Measurements from ENCODE around the gene RIGI. TPM values are rescaled to one million over a fixed set of nuclear protein-coding genes. Genes with fewer than 3 reads are reported as not detected.

The RIGI gene
- total and polyA plus RNA-seq, 9 of the 15 experiments (the other 6 are each of a cell fraction or from before 2014, with no cell fraction given), result 0.27 to 1.1 (median 0.54) TPM

DNA sequence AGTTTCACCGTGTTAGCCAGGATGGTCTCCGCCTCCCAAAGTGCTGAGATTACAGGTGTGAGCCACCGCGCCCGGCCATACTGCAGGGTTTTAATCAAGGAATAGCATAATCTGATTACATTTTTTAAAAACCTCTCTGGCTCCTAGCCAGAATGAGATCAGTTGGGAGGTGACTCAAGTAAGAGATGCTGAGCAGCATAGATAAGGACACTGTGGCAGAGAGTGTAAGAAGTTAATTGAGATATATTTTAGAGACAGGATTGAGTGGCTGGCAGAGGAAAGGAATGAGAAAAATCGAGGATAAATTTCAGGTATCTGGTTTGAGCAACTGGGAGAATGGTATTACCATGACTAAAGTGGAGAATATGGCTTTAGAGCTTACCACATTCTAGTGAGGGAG is 7.3 kb upstream of the RIGI start (continued):
- TF ChIP-seq, protein P1, sequence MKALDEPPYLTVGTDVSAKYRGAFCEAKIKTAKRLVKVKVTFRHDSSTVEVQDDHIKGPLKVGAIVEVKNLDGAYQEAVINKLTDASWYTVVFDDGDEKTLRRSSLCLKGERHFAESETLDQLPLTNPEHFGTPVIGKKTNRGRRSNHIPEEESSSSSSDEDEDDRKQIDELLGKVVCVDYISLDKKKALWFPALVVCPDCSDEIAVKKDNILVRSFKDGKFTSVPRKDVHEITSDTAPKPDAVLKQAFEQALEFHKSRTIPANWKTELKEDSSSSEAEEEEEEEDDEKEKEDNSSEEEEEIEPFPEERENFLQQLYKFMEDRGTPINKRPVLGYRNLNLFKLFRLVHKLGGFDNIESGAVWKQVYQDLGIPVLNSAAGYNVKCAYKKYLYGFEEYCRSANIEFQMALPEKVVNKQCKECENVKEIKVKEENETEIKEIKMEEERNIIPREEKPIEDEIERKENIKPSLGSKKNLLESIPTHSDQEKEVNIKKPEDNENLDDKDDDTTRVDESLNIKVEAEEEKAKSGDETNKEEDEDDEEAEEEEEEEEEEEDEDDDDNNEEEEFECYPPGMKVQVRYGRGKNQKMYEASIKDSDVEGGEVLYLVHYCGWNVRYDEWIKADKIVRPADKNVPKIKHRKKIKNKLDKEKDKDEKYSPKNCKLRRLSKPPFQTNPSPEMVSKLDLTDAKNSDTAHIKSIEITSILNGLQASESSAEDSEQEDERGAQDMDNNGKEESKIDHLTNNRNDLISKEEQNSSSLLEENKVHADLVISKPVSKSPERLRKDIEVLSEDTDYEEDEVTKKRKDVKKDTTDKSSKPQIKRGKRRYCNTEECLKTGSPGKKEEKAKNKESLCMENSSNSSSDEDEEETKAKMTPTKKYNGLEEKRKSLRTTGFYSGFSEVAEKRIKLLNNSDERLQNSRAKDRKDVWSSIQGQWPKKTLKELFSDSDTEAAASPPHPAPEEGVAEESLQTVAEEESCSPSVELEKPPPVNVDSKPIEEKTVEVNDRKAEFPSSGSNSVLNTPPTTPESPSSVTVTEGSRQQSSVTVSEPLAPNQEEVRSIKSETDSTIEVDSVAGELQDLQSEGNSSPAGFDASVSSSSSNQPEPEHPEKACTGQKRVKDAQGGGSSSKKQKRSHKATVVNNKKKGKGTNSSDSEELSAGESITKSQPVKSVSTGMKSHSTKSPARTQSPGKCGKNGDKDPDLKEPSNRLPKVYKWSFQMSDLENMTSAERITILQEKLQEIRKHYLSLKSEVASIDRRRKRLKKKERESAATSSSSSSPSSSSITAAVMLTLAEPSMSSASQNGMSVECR (CRISPR knock-in tag; IDR thresholded peaks at IDR 0.05), result no peak
- TF ChIP-seq SETDB1 (IDR thresholded peaks at IDR 0.05; ENCODE audit: low read length), result no peak
- TF ChIP-seq SRSF3 (IDR thresholded peaks at IDR 0.05; ENCODE audit: insufficient read depth, low read length), result no peak
- peak; percentile 49; the same call in 1 of the 2 replicates for TF ChIP-seq NCOR1 (IDR thresholded peaks at IDR 0.05)
- TF ChIP-seq CBFA2T2 (conservative IDR thresholded peaks at IDR 0.05), result peak; percentile 77
- TF ChIP-seq CHCHD3 (CRISPR knock-in tag; IDR thresholded peaks at IDR 0.05), result no peak
- TF ChIP-seq L3MBTL2 (IDR thresholded peaks at IDR 0.05), result no peak
- TF ChIP-seq SMARCE1 (IDR thresholded peaks at IDR 0.05), result peak; percentile 60; the same call in 1 of the 2 replicates
- TF ChIP-seq TFAM (CRISPR knock-in tag; conservative IDR thresholded peaks at IDR 0.05), result no peak
- TF ChIP-seq PRPF4 (IDR thresholded peaks at IDR 0.05; ENCODE audit: insufficient read depth, low read depth, low read length, poor library complexity, severe bottlenecking), result no peak
- TF ChIP-seq CBFA2T3 (IDR thresholded peaks at IDR 0.05), result peak; percentile 89
- TF ChIP-seq, protein P2, sequence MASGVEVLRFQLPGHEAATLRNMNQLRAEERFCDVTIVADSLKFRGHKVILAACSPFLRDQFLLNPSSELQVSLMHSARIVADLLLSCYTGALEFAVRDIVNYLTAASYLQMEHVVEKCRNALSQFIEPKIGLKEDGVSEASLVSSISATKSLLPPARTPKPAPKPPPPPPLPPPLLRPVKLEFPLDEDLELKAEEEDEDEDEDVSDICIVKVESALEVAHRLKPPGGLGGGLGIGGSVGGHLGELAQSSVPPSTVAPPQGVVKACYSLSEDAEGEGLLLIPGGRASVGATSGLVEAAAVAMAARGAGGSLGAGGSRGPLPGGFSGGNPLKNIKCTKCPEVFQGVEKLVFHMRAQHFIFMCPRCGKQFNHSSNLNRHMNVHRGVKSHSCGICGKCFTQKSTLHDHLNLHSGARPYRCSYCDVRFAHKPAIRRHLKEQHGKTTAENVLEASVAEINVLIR (CRISPR knock-in tag; IDR thresholded peaks at IDR 0.05), result no peak
- TF ChIP-seq HDAC2 (IDR thresholded peaks at IDR 0.05), result peak; percentile 21; the same call in 1 of the 2 replicates
- no peak for TF ChIP-seq ZC3H4 (CRISPR knock-in tag; IDR thresholded peaks at IDR 0.05; ENCODE audit: borderline replicate concordance)
- no peak for TF ChIP-seq ZNF436 (CRISPR knock-in tag; IDR thresholded peaks at IDR 0.05)
- no peak for TF ChIP-seq ZNF444 (CRISPR knock-in tag; IDR thresholded peaks at IDR 0.05)
- TF ChIP-seq MTA2 (IDR thresholded peaks at IDR 0.05; ENCODE audit: low read depth), result peak; percentile 52; the same call in 1 of the 2 replicates
- TF ChIP-seq ATF7 (IDR thresholded peaks at IDR 0.05), result peak; percentile 49; the same call in 1 of the 2 replicates
- TF ChIP-seq ARID1B (IDR thresholded peaks at IDR 0.05), result peak; percentile 84
- no peak for TF ChIP-seq ZEB2 (IDR thresholded peaks at IDR 0.05)
- no peak for TF ChIP-seq ZNF165 (CRISPR knock-in tag; IDR thresholded peaks at IDR 0.05; ENCODE audit: borderline replicate concordance)
- no peak for TF ChIP-seq ZNF77 (CRISPR knock-in tag; IDR thresholded peaks at IDR 0.05)
- TF ChIP-seq JUND (IDR thresholded peaks at IDR 0.05; ENCODE audit: borderline replicate concordance, low read depth, low read length), result peak; percentile 75
- no peak; the same call in 2 of the 3 replicates for TF ChIP-seq JUND (tag; IDR thresholded peaks at IDR 0.05; ENCODE audit: borderline replicate concordance, low read depth, low read length)
- no peak for TF ChIP-seq NR4A1 (CRISPR knock-in tag; IDR thresholded peaks at IDR 0.05)
- no peak for TF ChIP-seq NR4A1 (tag; IDR thresholded peaks at IDR 0.05)
- TF ChIP-seq, protein P3, sequence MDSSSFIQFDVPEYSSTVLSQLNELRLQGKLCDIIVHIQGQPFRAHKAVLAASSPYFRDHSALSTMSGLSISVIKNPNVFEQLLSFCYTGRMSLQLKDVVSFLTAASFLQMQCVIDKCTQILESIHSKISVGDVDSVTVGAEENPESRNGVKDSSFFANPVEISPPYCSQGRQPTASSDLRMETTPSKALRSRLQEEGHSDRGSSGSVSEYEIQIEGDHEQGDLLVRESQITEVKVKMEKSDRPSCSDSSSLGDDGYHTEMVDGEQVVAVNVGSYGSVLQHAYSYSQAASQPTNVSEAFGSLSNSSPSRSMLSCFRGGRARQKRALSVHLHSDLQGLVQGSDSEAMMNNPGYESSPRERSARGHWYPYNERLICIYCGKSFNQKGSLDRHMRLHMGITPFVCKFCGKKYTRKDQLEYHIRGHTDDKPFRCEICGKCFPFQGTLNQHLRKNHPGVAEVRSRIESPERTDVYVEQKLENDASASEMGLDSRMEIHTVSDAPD (CRISPR knock-in tag; IDR thresholded peaks at IDR 0.05), result no peak
